Measurements from ENCODE around the gene ABCB11.

DNA sequence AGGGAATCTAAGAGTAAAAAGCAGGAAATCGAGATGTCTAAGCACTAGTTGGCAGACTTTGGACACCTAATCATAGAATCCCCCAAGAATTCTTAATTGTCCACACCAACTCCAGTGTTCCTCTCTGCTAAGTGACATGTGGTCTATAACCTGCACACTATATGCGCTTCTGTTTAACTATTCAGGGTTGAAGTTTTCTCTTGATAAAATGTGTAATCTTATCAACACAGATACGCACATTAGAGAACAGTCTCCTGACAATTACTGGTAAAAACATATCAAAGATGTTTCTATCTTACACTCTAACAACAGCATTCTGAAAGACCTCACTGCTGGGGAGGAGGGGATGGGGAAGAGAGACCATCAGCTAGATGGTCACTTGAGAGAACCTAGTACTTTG lies 3.9 kb downstream of the ABCB11 start:
- TF ChIP-seq POLR2A (IDR thresholded peaks at IDR 0.05): no peak
- no peak for TF ChIP-seq CTCF (IDR thresholded peaks at IDR 0.05)

All from thyroid gland (tissue), 4 donors.